Psoas muscle (tissue), 8 donors: ENCODE data around the gene LPP. TPM values are rescaled to one million over a fixed set of nuclear protein-coding genes. Genes with fewer than 3 reads are reported as not detected.

Experiments used
- ATAC-seq, 4 donors: fragments of 200-7000 bp; cut with Tn5 transposase; one replicate each; pipeline ENCODE4 v1.9.1; 2020; ENCODE audit warnings: moderate library complexity in 3 of 4, mild to moderate bottlenecking in 2 of 4
- DNase-seq, 2 donors: peaks; one replicate each; pipeline ENCODE4 v3.0.0-alpha.2; 2020
- H3K27ac ChIP-seq: fragments of 200-600 bp; one replicate; pipeline ENCODE4 v1.8.0; 2022
- H3K27me3 ChIP-seq, 3 donors: fragments of 200-600 bp in 1 of 3; one replicate each; pipeline versions ENCODE4 v1.6.1 to v1.8.0; 2013 to 2022; ENCODE audit warnings: low read length in 2 of 3, mild to moderate bottlenecking in 2 of 3, moderate library complexity in 1 of 3; ENCODE audit not compliant: insufficient read depth in 3 of 3
- H3K36me3 ChIP-seq, 2 donors: fragments of 200-600 bp in 1 of 2; one replicate each; pipeline versions ENCODE4 v1.6.1 to v1.8.0; 2013 to 2022; ENCODE audit warnings: low read depth in 1 of 2, mild to moderate bottlenecking in 1 of 2, moderate library complexity in 1 of 2; ENCODE audit not compliant: insufficient read depth in 1 of 2
- H3K4me1 ChIP-seq: fragments of 200-600 bp; one replicate; pipeline ENCODE4 v1.8.0; 2022
- H3K4me3 ChIP-seq: fragments of 200-600 bp; one replicate; pipeline ENCODE4 v1.8.0; 2022; ENCODE audit warnings: mild to moderate bottlenecking
- H3K9me3 ChIP-seq: fragments of 200-600 bp; one replicate; pipeline ENCODE4 v1.8.0; 2022
- WGBS, 3 donors: extraction: QIAGEN DNeasy Blood & Tissue Kit; methylation state at CpG; one replicate each; pipeline versions ENCODE4 v1.1.6 to v1.1.7; 2013; 5-methylcytosine and 5-hydroxymethylcytosine counted together
- intact Hi-C, 2 donors: fragments of 100-400 bp; cut with DNase I; formaldehyde crosslinking; loops; one replicate each; pipeline versions ENCODE4 v1.11.0 to v1.14.2; 2022
- polyA plus RNA-seq, 3 donors: library from polyadenylated mRNA; stranded (reverse); fragments of 200-250 nt; gene quantifications; one replicate each; pipeline ENCODE4 v1.2.3, GENCODE V29; 2013
- total RNA-seq, 4 donors: library from RNA; stranded (reverse); fragmentation: NEBNext Ultra II Directional in 2 of 4; extraction: Animal tissue kit (Norgen Biotek cat#: 25700) in 2 of 4; gene quantifications; one replicate each; pipeline versions ENCODE4 v1.2.1 to v1.2.4, GENCODE V29; 2021 to 2023
- TF ChIP-seq, protein P1 (sequence below): fragments of 200-600 bp; IDR thresholded peaks from one replicate; pipeline ENCODE4 v1.8.0; 2022; ENCODE audit warnings: antibody characterized with exemption
- donor health status: healthy with polysubstance abuse.
- donor health status: DM: no; HTN: no; CAD: no; lungs with moderate emphysema.
- donor health status: Bipolar disorder and iron deficiency.
- donor health status: healthy.
- donor health status: DM: yes; HTN: yes; CAD: no.
- donor health status: DM: no; HTN: no; CAD: no.
- donor health status: DM: no; HTN: no; CAD: no.
- donor health status: DM: yes; HTN: yes; CAD: no.

LPP gene
- total and polyA plus RNA-seq, 7 donors: 2.6 to 80.3 (median 42.8) TPM

DNA sequence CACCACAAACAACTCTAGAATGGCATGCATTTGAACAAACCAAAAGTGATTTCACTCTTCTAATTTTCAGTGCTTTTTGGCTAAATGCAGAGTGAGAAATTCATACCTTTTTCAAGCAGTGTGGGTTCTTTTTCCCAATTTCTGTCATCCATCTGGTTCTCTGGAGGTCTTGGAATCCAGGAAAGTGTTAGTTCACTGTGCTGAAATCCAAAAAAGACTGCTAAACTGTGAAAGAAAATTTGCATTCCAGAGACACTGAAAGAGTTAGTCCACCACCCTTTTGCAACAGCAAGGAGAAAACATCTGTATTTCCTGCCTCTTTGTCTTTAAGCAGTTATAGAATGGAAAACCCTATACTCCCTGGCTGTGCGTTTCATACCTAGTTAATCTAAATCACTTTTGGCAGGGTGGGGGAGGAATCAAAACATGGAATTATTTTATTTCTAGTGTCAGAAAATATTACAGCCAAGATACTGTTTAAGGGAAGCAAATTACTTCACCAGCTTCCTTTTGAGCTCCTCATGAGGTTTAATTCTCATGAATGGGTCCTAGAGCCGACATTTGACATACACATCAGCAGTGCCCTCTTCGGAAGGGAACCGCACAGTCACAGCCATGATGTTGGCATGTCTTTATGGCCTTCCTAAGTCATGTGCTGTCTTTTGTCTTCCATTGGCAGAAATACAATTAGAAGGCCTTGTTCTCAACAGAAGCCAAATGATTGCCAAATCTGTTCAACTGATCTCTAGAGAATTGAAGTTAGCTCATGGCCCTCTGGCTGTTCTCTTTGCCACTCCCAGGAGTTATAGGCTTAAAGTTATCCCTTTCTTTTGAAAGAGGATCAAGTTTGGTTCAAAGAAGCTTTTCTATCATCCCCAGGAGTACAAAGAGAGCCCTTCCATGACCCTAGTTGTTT lies 700.2 kb downstream of the LPP start:
- DNase-seq (peak in 1 of 2 donors; percentile 67), ATAC-seq (peak; percentile 54 to 93 (median 92))
- Histone ChIP-seq H3K36me3 (no peaks in the 10 kb centered on the region), H3K4me3 (no peak overlapping the region), H3K27me3 (no peaks in the 10 kb centered on the region), H3K27ac (peak overlapping the region; percentile 61), H3K4me1 (peaks cover 9% of the 10 kb centered on the region), H3K9me3 (no peaks in the 10 kb centered on the region)
- TF ChIP-seq, protein P1, sequence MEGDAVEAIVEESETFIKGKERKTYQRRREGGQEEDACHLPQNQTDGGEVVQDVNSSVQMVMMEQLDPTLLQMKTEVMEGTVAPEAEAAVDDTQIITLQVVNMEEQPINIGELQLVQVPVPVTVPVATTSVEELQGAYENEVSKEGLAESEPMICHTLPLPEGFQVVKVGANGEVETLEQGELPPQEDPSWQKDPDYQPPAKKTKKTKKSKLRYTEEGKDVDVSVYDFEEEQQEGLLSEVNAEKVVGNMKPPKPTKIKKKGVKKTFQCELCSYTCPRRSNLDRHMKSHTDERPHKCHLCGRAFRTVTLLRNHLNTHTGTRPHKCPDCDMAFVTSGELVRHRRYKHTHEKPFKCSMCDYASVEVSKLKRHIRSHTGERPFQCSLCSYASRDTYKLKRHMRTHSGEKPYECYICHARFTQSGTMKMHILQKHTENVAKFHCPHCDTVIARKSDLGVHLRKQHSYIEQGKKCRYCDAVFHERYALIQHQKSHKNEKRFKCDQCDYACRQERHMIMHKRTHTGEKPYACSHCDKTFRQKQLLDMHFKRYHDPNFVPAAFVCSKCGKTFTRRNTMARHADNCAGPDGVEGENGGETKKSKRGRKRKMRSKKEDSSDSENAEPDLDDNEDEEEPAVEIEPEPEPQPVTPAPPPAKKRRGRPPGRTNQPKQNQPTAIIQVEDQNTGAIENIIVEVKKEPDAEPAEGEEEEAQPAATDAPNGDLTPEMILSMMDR: no peak
- 40 to 64% (median 48%) methylated on average over 4 of the region's 4 CpGs for WGBS, 3 donors
- intact Hi-C loops: no loop called here

DNA sequence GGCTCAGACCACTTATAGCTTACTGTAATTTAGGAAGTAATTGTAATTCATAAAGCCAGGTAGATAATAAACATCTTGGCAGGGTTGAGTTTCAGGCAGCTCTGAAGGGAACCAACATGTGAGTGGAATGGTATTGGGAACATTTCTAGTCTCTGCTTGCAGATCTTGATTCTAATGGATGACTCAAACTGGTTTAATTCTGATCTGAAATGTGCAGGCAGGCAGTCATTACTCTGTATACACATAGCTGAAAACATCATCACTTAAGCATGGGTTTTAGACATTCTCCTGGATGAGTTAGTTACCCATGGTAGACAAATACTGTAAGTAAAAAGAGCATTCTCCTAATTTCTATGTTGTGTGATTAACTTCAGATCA lies 700.8 kb downstream of the LPP start:
- H3K36me3 ChIP-seq: no peaks in the 10 kb centered on the region
- peak; percentile 42 to 84 (median 73) for ATAC-seq
- H3K9me3 ChIP-seq: no peaks in the 10 kb centered on the region
- intact Hi-C loops: no loop called here
- peak overlapping the region; percentile 61 for H3K27ac ChIP-seq
- TF ChIP-seq, protein P1: no peak
- no peaks in the 10 kb centered on the region for H3K27me3 ChIP-seq
- peaks cover 9% of the 10 kb centered on the region for H3K4me1 ChIP-seq
- no peak overlapping the region for H3K4me3 ChIP-seq
- no peak for DNase-seq

DNA sequence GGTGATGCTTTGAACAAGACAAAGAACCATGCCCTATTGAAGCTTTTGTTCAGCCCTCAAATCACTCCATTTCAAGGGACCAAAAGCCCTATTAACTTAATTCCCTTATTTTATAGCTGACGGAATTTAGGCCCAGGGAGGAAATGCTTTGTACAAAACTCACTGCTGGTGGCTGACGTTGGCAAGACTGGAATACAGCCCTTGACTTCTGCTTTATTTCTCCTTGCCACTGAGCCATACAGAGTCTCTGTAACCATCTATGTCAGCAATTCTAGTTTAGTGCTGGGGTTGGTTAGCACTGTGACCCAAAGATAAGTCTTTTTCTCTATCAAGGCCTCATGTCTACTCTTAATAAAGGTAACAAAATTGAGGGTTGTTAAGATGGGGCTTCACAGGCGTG lies 701.7 kb downstream of the LPP start:
- intact Hi-C loops: no loop called here

DNA sequence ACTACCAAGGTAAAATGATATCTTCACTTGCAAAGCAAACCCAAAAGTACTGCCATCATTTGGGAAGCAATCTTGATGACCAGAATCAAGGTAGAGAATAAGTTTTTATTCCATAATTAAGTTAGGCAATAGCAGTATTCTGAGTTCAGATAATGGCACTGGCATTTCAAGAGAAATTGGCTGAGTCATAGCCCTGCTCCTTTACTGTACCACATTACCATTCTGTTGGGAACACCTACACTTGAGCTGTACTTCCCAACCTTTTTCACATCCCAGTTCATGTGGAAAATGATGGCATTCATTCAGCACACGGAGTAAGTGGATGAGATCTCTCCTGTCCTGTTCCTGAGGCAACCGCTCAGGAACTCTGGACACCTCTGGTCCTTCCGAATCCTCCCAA lies 706.2 kb downstream of the LPP start:
- WGBS, 3 donors: 93 to 96% (median 96%) methylated on average over 3 of the region's 3 CpGs
- peaks cover 21% of the 10 kb centered on the region for H3K4me1 ChIP-seq
- H3K4me3 ChIP-seq: no peak overlapping the region
- no peak for DNase-seq
- H3K27ac ChIP-seq: no peak overlapping the region
- TF ChIP-seq, protein P1: no peak
- intact Hi-C loops: no loop called here
- H3K27me3 ChIP-seq: no peaks in the 10 kb centered on the region
- peak in 2 of 4 donors; percentile 33 to 64 for ATAC-seq
- no peaks in the 10 kb centered on the region for H3K36me3 ChIP-seq
- no peaks in the 10 kb centered on the region for H3K9me3 ChIP-seq

More for the DNA sequence above, 701.7 kb downstream of the LPP start:
- Histone ChIP-seq H3K36me3 (no peaks in the 10 kb centered on the region), H3K4me1 (peaks cover 9% of the 10 kb centered on the region), H3K9me3 (no peaks in the 10 kb centered on the region), H3K27me3 (no peaks in the 10 kb centered on the region), H3K27ac (no peak overlapping the region), H3K4me3 (no peak overlapping the region)
- whole genome bisulfite sequencing, 3 donors: 94 to 97% (median 96%) methylated on average over 3 of the region's 3 CpGs
- DNase-seq: no peak
- TF ChIP-seq, protein P1: no peak
- ATAC-seq: no peak
